Neuron (in vitro differentiated cells): Measurements from ENCODE around the gene NAXD.
"Not testable (repeated sequence)": the region's sequence is repeated elsewhere in the genome, so short reads cannot be mapped to it uniquely, and the experiment has no call there.

Experiments
- H2AFZ ChIP-seq: one replicate; pipeline ENCODE4 v1.6.1; 2013; ENCODE audit warnings: low read depth, mild to moderate bottlenecking, inconsistent platforms, low read length, moderate library complexity
- H3K27me3 ChIP-seq: one replicate; pipeline ENCODE4 v1.6.1; 2013; ENCODE audit warnings: low read length; ENCODE audit not compliant: insufficient read depth
- H3K36me3 ChIP-seq: one replicate; pipeline ENCODE4 v1.6.1; 2013; ENCODE audit warnings: low read length; ENCODE audit not compliant: insufficient read depth
- H3K4me1 ChIP-seq: one replicate; pipeline ENCODE4 v1.6.1; 2013; ENCODE audit warnings: low read length; ENCODE audit not compliant: insufficient read depth
- H3K4me3 ChIP-seq: 2 replicates; pipeline ENCODE4 v1.5.1; 2013; ENCODE audit warnings: mild to moderate bottlenecking, low read length, moderate library complexity
- H3K9me3 ChIP-seq: one replicate; pipeline ENCODE4 v1.6.1; 2013; ENCODE audit warnings: low read length

Gene NAXD

GRCh38 chr13:110606281-110606680 is 9.1 kb upstream of the NAXD start:
- H3K4me3 ChIP-seq, H3K9me3 ChIP-seq, H3K36me3 ChIP-seq, H3K4me1 ChIP-seq, H2AFZ ChIP-seq, H3K27me3 ChIP-seq: not testable (repeated sequence)

- Histone ChIP-seq H2AFZ (no peak overlapping the region), H3K4me1 (no peaks in the 10 kb centered on the region), H3K27me3 (no peaks in the 10 kb centered on the region), H3K36me3 (no peaks in the 10 kb centered on the region), H3K9me3 (no peaks in the 10 kb centered on the region), H3K4me3 (no peak overlapping the region)
Observed at GRCh38 chr13:110607675-110608224, 7.6 kb upstream of the NAXD start.

GRCh38 chr13:110610955-110611595 is 4.3 kb upstream of the NAXD start:
- H3K4me3 ChIP-seq, result no peak overlapping the region
- H2AFZ ChIP-seq, result no peak overlapping the region
- peaks cover 4% of the 10 kb centered on the region for H3K4me1 ChIP-seq
- no peaks in the 10 kb centered on the region for H3K36me3 ChIP-seq
- no peaks in the 10 kb centered on the region for H3K27me3 ChIP-seq
- no peaks in the 10 kb centered on the region for H3K9me3 ChIP-seq

GRCh38 chr13:110615005-110615321 is 382 bp upstream of the NAXD start:
- Histone ChIP-seq H3K36me3 (no peaks in the 10 kb centered on the region), H3K4me3 (peak overlapping the region; percentile 88), H3K27me3 (no peaks in the 10 kb centered on the region), H2AFZ (peak overlapping the region; percentile 79), H3K9me3 (no peaks in the 10 kb centered on the region), H3K4me1 (peaks cover 21% of the 10 kb centered on the region)

- Histone ChIP-seq H3K4me3 (peak overlapping the region; percentile 88), H3K36me3 (no peaks in the 10 kb centered on the region), H3K9me3 (no peaks in the 10 kb centered on the region), H2AFZ (peak overlapping the region; percentile 79), H3K4me1 (peaks cover 21% of the 10 kb centered on the region), H3K27me3 (no peaks in the 10 kb centered on the region)
Observed at GRCh38 chr13:110616103-110617101, 1.1 kb downstream of the NAXD start.

- Histone ChIP-seq H3K9me3 (no peaks in the 10 kb centered on the region), H3K27me3 (no peaks in the 10 kb centered on the region), H3K4me3 (peak overlapping the region; percentile 88), H2AFZ (no peak overlapping the region), H3K4me1 (peaks cover 21% of the 10 kb centered on the region), H3K36me3 (peaks cover 2% of the 10 kb centered on the region)
Observed at GRCh38 chr13:110617321-110618072, 2.2 kb downstream of the NAXD start.

GRCh38 chr13:110618167-110618566 is 2.8 kb downstream of the NAXD start:
- Histone ChIP-seq H3K36me3 (peaks cover 7% of the 10 kb centered on the region), H3K9me3 (no peaks in the 10 kb centered on the region), H3K4me1 (peaks cover 21% of the 10 kb centered on the region), H2AFZ (no peak overlapping the region), H3K4me3 (no peak overlapping the region), H3K27me3 (no peaks in the 10 kb centered on the region)

GRCh38 chr13:110618780-110619179 is 3.4 kb downstream of the NAXD start:
- Histone ChIP-seq H3K27me3 (no peaks in the 10 kb centered on the region), H3K36me3 (peaks cover 11% of the 10 kb centered on the region), H3K4me1 (peaks cover 21% of the 10 kb centered on the region), H3K9me3 (no peaks in the 10 kb centered on the region), H3K4me3 (no peak overlapping the region), H2AFZ (no peak overlapping the region)

GRCh38 chr13:110620596-110620995 is 5.3 kb downstream of the NAXD start:
- Histone ChIP-seq H3K9me3 (no peaks in the 10 kb centered on the region), H3K4me3 (no peak overlapping the region), H3K4me1 (peaks cover 17% of the 10 kb centered on the region), H3K27me3 (no peaks in the 10 kb centered on the region), H3K36me3 (peaks cover 11% of the 10 kb centered on the region), H2AFZ (no peak overlapping the region)

- no peaks in the 10 kb centered on the region for H3K4me1 ChIP-seq
- H3K27me3 ChIP-seq, result no peaks in the 10 kb centered on the region
- no peaks in the 10 kb centered on the region for H3K9me3 ChIP-seq
- no peak overlapping the region for H2AFZ ChIP-seq
- H3K36me3 ChIP-seq, result peaks cover 20% of the 10 kb centered on the region
- no peak overlapping the region for H3K4me3 ChIP-seq
Observed at GRCh38 chr13:110624766-110625756, 9.7 kb downstream of the NAXD start.

GRCh38 chr13:110625771-110626321 is 10.5 kb downstream of the NAXD start:
- Histone ChIP-seq H3K4me3 (no peak overlapping the region), H3K36me3 (peaks cover 22% of the 10 kb centered on the region), H2AFZ (no peak overlapping the region)

GRCh38 chr13:110626521-110626920 is 11.2 kb downstream of the NAXD start:
- H2AFZ ChIP-seq, result no peak overlapping the region
- no peaks in the 10 kb centered on the region for H3K4me1 ChIP-seq
- peaks cover 2% of the 10 kb centered on the region for H3K9me3 ChIP-seq
- H3K36me3 ChIP-seq, result peaks cover 26% of the 10 kb centered on the region
- no peak overlapping the region for H3K4me3 ChIP-seq
- no peaks in the 10 kb centered on the region for H3K27me3 ChIP-seq

More at GRCh38 chr13:110625771-110626321, 10.5 kb downstream of the NAXD start:
- Histone ChIP-seq H3K27me3 (no peaks in the 10 kb centered on the region), H3K4me1 (no peaks in the 10 kb centered on the region), H3K9me3 (peaks cover 2% of the 10 kb centered on the region)
